HepG2 (cell line): ENCODE measurements around the gene MMP19. TPM values are rescaled to one million over a fixed set of nuclear protein-coding genes. Genes with fewer than 3 reads are reported as not detected.

ENCODE experiments used
- ATAC-seq: fragments of 200-7000 bp; cut with Tn5 transposase; 3 replicates; pipeline ENCODE4 v1.9.1; 2020; ENCODE audit warnings: mild to moderate bottlenecking, moderate library complexity
- BruUV-seq: library from RNA; stranded (reverse); fragments of 400-500 nt; replicated peaks from 2 replicates; lab custom pipeline; 2021; lab: Mats Ljungman, UMichigan
- CTCF ChIA-PET: fragments of 300-600 bp; formaldehyde crosslinking; extraction: SDS; loops from one replicate; lab custom pipeline; 2021; ENCODE audit warnings: low total read pairs, inconsistent platforms, low intra/inter-chr PET ratio; lab: Yijun Ruan, JAX
- POLR2A ChIA-PET: fragments of 350-600 bp; sonication (Branson Sonifier 250); formaldehyde crosslinking; loops from one replicate; lab custom pipeline; 2020; ENCODE audit warnings: antibody characterized with exemption, inconsistent platforms; lab: Yijun Ruan, JAX
- DNase-seq: peaks from one replicate; pipeline ENCODE4 v3.0.0-alpha.2; 2015; ENCODE audit warnings: low spot score
- FAIRE-seq: peaks from 3 replicates; lab custom pipeline; 2011; peaks lifted over from hg19 to GRCh38; lab: Jason Lieb, UNC
- H2AFZ ChIP-seq: one replicate; pipeline ENCODE4 v1.6.1; 2011; ENCODE audit warnings: low read length, inconsistent platforms
- H3K27ac ChIP-seq: fragments of 300-600 bp; 3 replicates; pipeline ENCODE4 v1.8.0; 2011; ENCODE audit warnings: mixed run types, mild to moderate bottlenecking, mixed read lengths, low read length, inconsistent platforms; ENCODE audit not compliant: insufficient read depth; ENCODE audit errors: extremely low read length
- H3K27me3 ChIP-seq, 2 experiments: fragments of 200-600 bp in 1 of 2; 2 replicates in 1 of 2; 3 replicates in 1 of 2; pipeline versions ENCODE4 v1.6.0 to v1.8.0; 2011; ENCODE audit warnings: low read length in 2 of 2, mild to moderate bottlenecking in 2 of 2, moderate library complexity in 2 of 2, inconsistent platforms in 1 of 2; ENCODE audit not compliant: insufficient read depth in 2 of 2, control insufficient read depth in 1 of 2
- H3K36me3 ChIP-seq, 2 experiments: fragments of 200-600 bp in 1 of 2; replicated peaks in 1 of 2; 2 replicates in 1 of 2; 3 replicates in 1 of 2; pipeline versions ENCODE4 v1.5.1 to v1.8.0; 2011; ENCODE audit warnings: low read length in 2 of 2, inconsistent platforms in 1 of 2; ENCODE audit not compliant: insufficient read depth in 2 of 2, control insufficient read depth in 1 of 2
- H3K4me1 ChIP-seq: 2 replicates; pipeline ENCODE4 v1.5.1; 2012; ENCODE audit warnings: low read length, inconsistent platforms; ENCODE audit not compliant: insufficient read depth
- H3K4me2 ChIP-seq: 2 replicates; pipeline ENCODE4 v1.6.0; 2011; ENCODE audit warnings: low read depth, low read length, inconsistent platforms
- H3K4me3 ChIP-seq, 3 experiments: fragments of 200-600 bp in 1 of 3; sonication (generic), shearing (Covaris generic) in 1 of 3; replicated peaks in 1 of 3; 2 replicates each; pipeline ENCODE4 v1.5.1; 2011 to 2016; ENCODE audit warnings: low read length in 3 of 3, inconsistent platforms in 2 of 3, low read depth in 2 of 3, mild to moderate bottlenecking in 2 of 3, control low read depth in 1 of 3, mixed read lengths in 1 of 3; ENCODE audit not compliant: insufficient read depth in 1 of 3
- H3K79me2 ChIP-seq: one replicate; pipeline ENCODE4 v1.6.1; 2011; ENCODE audit warnings: low read length, inconsistent platforms; ENCODE audit not compliant: insufficient read depth
- H3K9ac ChIP-seq: 2 replicates; pipeline ENCODE4 v1.6.0; 2011; ENCODE audit warnings: mild to moderate bottlenecking, low read depth, low read length, inconsistent platforms; ENCODE audit not compliant: insufficient read depth
- H3K9me3 ChIP-seq: 2 replicates; pipeline ENCODE4 v1.5.1; 2012; ENCODE audit warnings: mild to moderate bottlenecking, low read length
- H4K20me1 ChIP-seq: 2 replicates; pipeline ENCODE4 v1.6.0; 2011; ENCODE audit warnings: inconsistent platforms, mild to moderate bottlenecking, low read length, moderate library complexity; ENCODE audit not compliant: insufficient read depth
- CC2D1A ChIP-seq: sonication (generic); formaldehyde crosslinking; IDR thresholded peaks from 2 replicates; pipeline ENCODE4 v1.8.1; 2023; ENCODE audit warnings: mild to moderate bottlenecking, missing genetic modification reagents
- FOSL1 ChIP-seq: sonication (generic); formaldehyde crosslinking; IDR thresholded peaks from 2 replicates; pipeline ENCODE4 v1.9.0; 2021; ENCODE audit warnings: missing genetic modification reagents, borderline replicate concordance
- KDM1A ChIP-seq: IDR thresholded peaks from 2 replicates; pipeline ENCODE4 v1.6.1; 2016; ENCODE audit warnings: missing compliant biosample characterization
- PRDM10 ChIP-seq: sonication (generic); formaldehyde crosslinking; IDR thresholded peaks from 2 replicates; pipeline ENCODE4 v1.4.0; 2020; ENCODE audit warnings: low read depth, missing genetic modification reagents
- PTBP1 ChIP-seq: fragments of 200-400 bp; formaldehyde crosslinking; IDR thresholded peaks from 2 replicates; pipeline ENCODE4 v1.6.1; 2018; ENCODE audit warnings: low read length, low read depth; ENCODE audit not compliant: poor library complexity, severe bottlenecking
- SNAI1 ChIP-seq: sonication (generic); formaldehyde crosslinking; IDR thresholded peaks from 2 replicates; pipeline ENCODE4 v1.5.0; 2020; ENCODE audit warnings: mild to moderate bottlenecking, missing genetic modification reagents, borderline replicate concordance
- TCF12 ChIP-seq, 2 experiments: fragments of 450-650 bp in 1 of 2; sonication (generic) in 1 of 2; formaldehyde crosslinking in 1 of 2; IDR thresholded peaks; 2 replicates each; pipeline versions ENCODE4 v1.6.1 to v1.8.0; 2017 to 2022; ENCODE audit warnings: antibody characterized with exemption in 1 of 2, mild to moderate bottlenecking in 1 of 2, missing genetic modification reagents in 1 of 2, moderate library complexity in 1 of 2
- TFDP2 ChIP-seq: sonication (generic); formaldehyde crosslinking; IDR thresholded peaks from 2 replicates; pipeline ENCODE4 v1.4.0; 2020; ENCODE audit warnings: missing genetic modification reagents
- ZNF24 ChIP-seq: fragments of 450-650 bp; IDR thresholded peaks from 2 replicates; pipeline ENCODE4 v1.6.1; 2017; ENCODE audit warnings: antibody characterized with exemption, mild to moderate bottlenecking
- ZNF280B ChIP-seq: sonication (generic); formaldehyde crosslinking; IDR thresholded peaks from 2 replicates; pipeline ENCODE4 v1.5.0; 2020; ENCODE audit warnings: missing genetic modification reagents, mild to moderate bottlenecking, borderline replicate concordance
- ZNF296 ChIP-seq: sonication (generic); formaldehyde crosslinking; conservative IDR thresholded peaks from 2 replicates; pipeline ENCODE4 v1.5.0; 2020; ENCODE audit warnings: mild to moderate bottlenecking, missing genetic modification reagents
- ZNF558 ChIP-seq: sonication (generic); formaldehyde crosslinking; IDR thresholded peaks from 2 replicates; pipeline ENCODE4 v1.9.0; 2022; ENCODE audit warnings: mild to moderate bottlenecking, missing genetic modification reagents, borderline replicate concordance
- ZNF674 ChIP-seq: sonication (generic); formaldehyde crosslinking; IDR thresholded peaks from 2 replicates; pipeline ENCODE4 v1.5.0; 2020; ENCODE audit warnings: low read depth, mild to moderate bottlenecking, missing genetic modification reagents
- ZNF792 ChIP-seq: IDR thresholded peaks from 2 replicates; pipeline ENCODE4 v1.6.1; 2016
- WGBS: methylation state at CpG from one replicate; pipeline ENCODE4 v1.1.6; 2017; ENCODE audit warnings: low lambda C conversion rate; 5-methylcytosine and 5-hydroxymethylcytosine counted together
- in situ Hi-C: cut with HindIII; loops from 2 replicates; pipeline ENCODE4 v1.10.0; 2017; ENCODE audit warnings: low pct_unique_long_range_greater_than_20kb; ENCODE audit not compliant: extremely low pct_ligation_motif_present
- intact Hi-C: fragments of 100-400 bp; cut with micrococcal nuclease; formaldehyde crosslinking; loops from one replicate; pipeline ENCODE4 v1.10.0; 2022; ENCODE audit not compliant: unreplicated experiment
- polyA plus RNA-seq, 8 experiments: library from polyadenylated mRNA; depleted of rRNA in 3 of 8; stranded (reverse) in 7 of 8; unstranded in 1 of 8; fragments of >200 nt; fragmentation: Illumina TruSeq in 4 of 8; extraction: Trizol in 4 of 8; gene quantifications; 2 replicates each; pipeline versions ENCODE4 v1.2.1 to v1.2.3, GENCODE V29; 2011 to 2016; ENCODE audit warnings: low read depth in 4 of 8, missing spikeins in 1 of 8, mixed read lengths in 1 of 8; ENCODE audit not compliant: insufficient read depth in 1 of 8
- total RNA-seq, 5 experiments: library from RNA; depleted of rRNA; stranded (reverse); fragments of >200 nt; fragmentation: Illumina TruSeq; extraction: Trizol; gene quantifications; 2 replicates each; pipeline ENCODE4 v1.2.3, GENCODE V29; 2016; ENCODE audit warnings: low read depth in 1 of 5
- TF ChIP-seq, protein P1 (sequence below): sonication (generic); formaldehyde crosslinking; IDR thresholded peaks from 2 replicates; pipeline ENCODE4 v1.5.0; 2020; ENCODE audit warnings: missing genetic modification reagents

The MMP19 gene
- total and polyA plus RNA-seq, 2 of the 13 experiments (the other 11 are each of a cell fraction or from before 2014, with no cell fraction given), result 0.07 to 0.08 TPM

DNA sequence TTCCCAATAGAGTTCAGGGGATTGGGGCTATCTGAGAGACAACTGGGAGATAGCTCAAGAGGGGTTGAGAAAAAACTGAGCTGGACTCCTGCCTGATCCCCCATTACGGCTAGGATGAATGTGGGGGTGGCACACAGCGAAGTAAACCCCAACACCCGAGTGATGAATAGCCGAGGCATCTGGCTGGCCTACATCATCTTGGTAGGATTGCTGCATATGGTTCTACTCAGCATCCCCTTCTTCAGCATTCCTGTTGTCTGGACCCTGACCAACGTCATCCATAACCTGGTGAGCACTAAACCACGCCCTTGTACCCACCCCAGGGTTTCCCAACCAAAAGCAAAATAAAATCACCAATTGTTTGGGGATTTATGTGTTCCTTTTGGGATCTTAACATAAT is 23.9 kb downstream of the MMP19 start:
- FAIRE-seq, result no peak
- H3K4me1 ChIP-seq, result peaks cover 59% of the 10 kb centered on the region
- ATAC-seq, result no peak
- peak overlapping the region; percentile 81 to 82 (median 82); a peak in 4 of 6 replicates for H3K4me3 ChIP-seq
- no peaks in the 10 kb centered on the region for H3K9me3 ChIP-seq
- H2AFZ ChIP-seq, result no peak overlapping the region
- ChIA-PET CTCF (no interaction called here), POLR2A (interaction anchor here (1.9 to 6.2 kb wide), 4 partner anchors 10 to 178 kb away, joined by 8 to 206 read pairs (median 27); partner anchors contain the start of genes DNAJC14, PYM1, RAB5B and SUOX)
- H3K4me2 ChIP-seq, result peak overlapping the region; percentile 87
- H3K9ac ChIP-seq, result peak overlapping the region; percentile 78
- WGBS, result 86% methylated on average over 3 of the region's 6 CpGs
- in situ Hi-C loops (no loop called here), intact Hi-C loops (no loop called here)
- H3K27me3 ChIP-seq, result no peaks in the 10 kb centered on the region; a peak in 1 of 5 replicates
- peaks cover 51% of the 10 kb centered on the region for H3K79me2 ChIP-seq
- no peak overlapping the region for H3K27ac ChIP-seq
- H3K36me3 ChIP-seq, result peaks cover 12 to 32% of the 10 kb centered on the region in 2 experiments
- peaks cover 6% of the 10 kb centered on the region; the same call in 1 of the 2 replicates for H4K20me1 ChIP-seq
- DNase-seq, result no peak
- no TSS peak for BruUV-seq
- TF ChIP-seq ZNF296 (CRISPR knock-in tag) (no peak), PRDM10 (CRISPR knock-in tag) (no peak), ZNF24 (no peak), KDM1A (CRISPR knock-in tag) (no peak), ZNF280B (CRISPR knock-in tag) (no peak), PTBP1 (no peak), ZNF674 (CRISPR knock-in tag) (no peak), TFDP2 (CRISPR knock-in tag) (no peak), ZNF558 (no peak), SNAI1 (CRISPR knock-in tag) (no peak), FOSL1 (CRISPR knock-in tag) (no peak), ZNF792 (no peak), CC2D1A (CRISPR knock-in tag) (no peak), TCF12 (IDR thresholded peaks at IDR 0.05) (no peak), TCF12 (CRISPR knock-in tag; IDR thresholded peaks at IDR 0.05) (no peak)
- TF ChIP-seq, protein P1, sequence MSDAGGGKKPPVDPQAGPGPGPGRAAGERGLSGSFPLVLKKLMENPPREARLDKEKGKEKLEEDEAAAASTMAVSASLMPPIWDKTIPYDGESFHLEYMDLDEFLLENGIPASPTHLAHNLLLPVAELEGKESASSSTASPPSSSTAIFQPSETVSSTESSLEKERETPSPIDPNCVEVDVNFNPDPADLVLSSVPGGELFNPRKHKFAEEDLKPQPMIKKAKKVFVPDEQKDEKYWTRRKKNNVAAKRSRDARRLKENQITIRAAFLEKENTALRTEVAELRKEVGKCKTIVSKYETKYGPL, result no peak
